NCI-H1436 (cell line): ENCODE measurements around the gene SETBP1.
A peak's percentile ranks its signal among the peaks of the same experiment; 100 is the strongest.

Experiments
- DNase-seq: peaks from one replicate; lab custom pipeline; 2025; lab: John Stamatoyannopoulos, UW

SETBP1 gene

DNA sequence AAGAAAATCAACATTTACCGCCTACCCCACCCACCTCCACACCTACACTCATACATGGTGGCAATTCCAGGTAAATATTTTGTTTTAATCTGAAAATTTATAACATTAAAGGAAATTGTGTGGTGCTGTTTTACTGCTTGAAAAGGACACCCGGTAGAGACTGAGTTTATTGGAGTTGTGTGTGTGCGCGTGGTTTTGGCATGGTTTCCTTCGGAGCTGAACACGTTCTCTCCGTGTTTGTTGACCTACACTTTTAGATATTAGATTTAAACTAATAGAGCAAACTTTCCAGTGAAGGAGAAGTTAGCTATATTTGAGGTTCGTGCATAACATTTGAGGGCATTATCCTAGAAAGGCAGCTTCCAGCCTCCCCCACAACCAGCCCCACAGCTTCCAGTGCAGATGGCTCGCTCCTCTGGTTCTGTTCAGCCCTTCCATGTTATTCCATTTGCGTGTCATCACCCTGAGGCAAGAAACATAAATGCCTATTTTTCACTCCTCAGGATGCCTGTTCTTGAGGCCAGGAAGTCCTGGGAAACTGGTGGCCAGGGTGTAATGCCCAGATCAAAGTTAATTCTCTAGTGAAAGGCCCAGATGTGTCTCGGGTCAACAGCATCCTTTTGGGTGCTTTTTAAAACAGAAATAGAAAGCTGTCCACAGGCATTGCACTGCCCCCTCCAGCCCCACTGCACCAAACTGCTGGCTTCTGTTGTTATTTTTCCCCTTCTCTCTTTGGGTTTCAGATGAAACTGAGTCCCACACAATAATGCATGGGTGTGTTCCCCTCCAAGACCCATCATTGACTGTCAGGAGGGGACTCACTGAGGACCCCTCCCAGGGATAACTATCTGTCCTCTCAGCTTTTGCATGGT is 190.2 kb downstream of the SETBP1 start:
- no peak for DNase-seq

DNA sequence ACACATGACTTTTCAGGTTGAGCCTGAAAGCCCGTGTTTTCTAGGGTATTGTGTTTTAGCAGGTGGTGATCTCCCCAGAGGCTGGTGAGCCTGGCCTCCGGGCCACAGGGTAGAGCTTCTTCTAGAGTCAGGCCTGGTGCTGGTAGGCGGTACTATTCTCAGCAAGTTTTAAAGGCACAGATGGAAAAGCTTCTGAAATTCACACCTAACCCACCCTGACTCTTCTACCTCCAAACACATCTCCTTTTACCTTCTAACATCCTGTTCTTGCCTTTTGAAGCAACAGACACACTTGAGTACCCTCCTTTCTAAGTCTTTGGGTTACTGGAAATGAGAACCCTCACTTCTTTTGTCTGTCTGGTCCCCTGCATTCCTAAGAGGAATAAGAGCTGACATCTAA is 191.1 kb downstream of the SETBP1 start:
- no peak for DNase-seq

DNA sequence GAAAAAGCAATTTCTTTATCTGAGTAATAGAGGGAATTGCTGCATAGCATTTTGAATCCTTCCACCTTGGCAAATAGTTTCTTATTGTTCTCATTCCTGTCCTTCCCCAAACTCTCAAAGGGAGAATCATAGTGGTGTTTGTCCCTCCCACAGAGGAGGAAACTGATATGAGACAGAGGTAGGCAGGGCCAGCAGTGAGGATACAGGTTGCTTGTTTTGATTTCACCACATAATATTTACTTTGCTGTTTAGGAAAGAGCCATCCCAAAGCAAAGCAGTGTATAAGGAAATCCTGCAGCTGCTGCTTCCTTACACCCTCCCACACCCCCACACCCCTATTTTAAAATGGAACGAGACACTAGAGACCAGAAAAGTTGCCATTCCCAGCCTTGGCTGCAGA is 195.3 kb downstream of the SETBP1 start:
- no peak for DNase-seq

DNA sequence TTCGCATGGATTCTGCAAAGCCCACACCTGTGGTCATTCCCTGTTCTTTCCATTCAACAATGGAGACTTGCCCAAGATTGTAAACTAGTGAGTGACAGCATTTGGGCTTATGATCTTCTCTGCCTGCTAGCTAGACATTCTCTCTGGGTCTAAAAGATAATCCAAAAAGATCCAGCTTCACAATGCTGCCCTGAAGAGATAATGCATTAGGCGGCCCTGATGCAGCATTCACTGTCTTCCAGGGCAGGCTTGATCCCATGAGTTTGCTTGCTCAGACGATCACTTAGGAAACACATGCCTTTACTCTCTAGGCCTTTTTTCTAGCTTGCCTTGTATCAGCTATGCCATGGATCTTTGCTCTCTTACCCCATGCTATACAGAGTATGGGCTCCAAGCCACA is 196.1 kb downstream of the SETBP1 start:
- no peak for DNase-seq

DNA sequence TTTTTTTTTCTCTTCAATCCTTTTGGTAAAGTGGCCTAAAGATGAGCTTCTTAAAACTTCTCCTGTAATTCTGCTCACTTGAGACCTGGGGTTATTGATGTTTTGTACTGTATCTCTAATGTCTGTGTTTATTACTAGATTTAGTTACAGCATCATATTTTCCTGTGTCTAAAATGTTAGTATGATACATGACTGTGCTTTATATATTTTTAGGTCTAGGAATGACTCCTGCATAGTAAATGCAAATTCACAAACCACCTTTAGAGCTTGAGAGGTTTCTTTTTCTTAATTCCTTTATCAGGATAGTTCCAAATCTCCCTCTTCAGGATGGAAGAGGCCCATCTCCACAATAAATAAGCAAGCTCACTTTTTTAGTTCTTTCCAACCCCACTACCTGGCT is 197.6 kb downstream of the SETBP1 start:
- no peak for DNase-seq

DNA sequence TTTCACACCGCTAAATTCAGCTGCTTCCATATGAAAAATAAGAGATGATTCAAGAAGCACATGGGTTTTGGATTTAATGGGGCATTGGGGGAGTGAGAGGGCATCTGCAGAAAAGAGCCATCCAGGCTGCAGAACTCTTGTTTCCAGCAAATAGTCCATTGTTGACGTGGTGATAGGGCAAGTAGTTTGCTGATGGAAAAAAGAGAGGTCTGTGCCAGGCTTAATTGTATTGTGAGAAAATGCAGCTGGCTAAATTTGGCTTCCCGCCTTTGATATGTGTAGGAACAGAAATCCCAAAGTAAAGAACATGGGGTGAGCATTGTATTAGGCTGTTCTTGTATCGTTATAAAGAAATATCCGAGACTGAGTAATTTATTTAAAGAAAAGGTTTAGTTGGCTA is 199.5 kb downstream of the SETBP1 start:
- DNase-seq: no peak

DNA sequence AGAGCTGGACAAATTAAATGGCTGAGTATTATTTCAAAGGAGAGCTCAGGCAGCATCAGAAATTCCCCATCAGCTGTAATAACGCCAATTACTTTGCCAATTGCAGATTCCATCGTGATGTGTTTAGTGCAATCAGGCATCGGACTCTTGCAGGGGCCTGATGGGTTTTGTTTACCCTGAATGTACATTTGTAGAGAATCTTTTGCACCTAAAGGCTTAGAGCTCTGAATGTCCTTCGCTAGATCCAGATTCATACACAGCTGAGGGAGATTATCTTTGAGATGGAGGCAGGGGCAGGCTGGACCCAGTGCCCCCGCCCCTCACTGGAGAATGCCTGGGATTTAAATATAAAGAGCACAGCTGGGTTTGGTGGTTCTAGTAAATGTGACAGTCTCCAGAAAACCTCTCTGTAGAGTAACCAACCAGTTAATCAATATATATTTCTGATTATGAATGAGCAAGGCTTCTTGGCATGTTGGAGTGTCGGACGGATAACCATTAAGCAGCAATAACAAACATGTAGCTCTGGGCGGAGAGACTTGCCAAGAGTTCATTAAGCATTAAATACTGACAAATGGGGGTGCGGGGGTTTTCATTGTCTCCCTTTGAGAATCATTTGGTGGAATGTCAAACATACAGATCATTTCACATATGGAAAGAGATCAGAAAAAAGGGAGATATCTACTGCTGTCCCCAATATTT is 200.9 kb downstream of the SETBP1 start:
- no peak for DNase-seq

DNA sequence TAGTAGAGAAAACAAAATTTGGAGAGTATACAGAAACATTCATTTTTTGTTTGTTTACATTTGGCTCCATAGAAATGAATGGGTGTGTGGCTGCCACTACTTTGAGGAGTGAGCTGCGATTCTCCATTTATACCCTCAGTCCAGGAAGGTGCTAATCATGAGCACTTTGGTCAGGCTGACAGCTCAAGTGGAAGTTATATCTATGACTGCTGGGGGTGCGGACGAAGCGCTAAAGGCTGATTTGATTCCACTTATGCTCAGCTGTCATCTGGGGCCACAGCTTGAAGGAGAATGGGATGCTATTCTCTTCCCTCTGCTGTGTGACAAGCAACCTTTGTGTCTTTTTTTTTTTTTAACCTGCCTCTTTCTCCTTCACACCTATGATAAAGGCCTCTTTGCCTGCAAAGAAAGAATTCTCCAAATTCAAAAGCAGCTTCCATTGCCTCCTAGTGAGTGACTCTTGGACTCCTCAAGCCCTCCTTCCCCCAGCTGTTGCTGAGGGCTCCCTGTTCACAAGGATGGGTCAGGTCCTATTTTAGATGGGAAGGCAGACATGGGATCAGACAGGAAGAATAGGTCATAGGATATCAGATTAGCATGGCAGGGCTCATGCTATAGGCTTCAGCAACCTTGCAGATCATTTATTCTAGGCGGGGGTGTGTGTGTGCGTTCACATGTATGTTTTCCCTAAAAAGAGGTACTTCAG is 201.6 kb downstream of the SETBP1 start:
- no peak for DNase-seq

DNA sequence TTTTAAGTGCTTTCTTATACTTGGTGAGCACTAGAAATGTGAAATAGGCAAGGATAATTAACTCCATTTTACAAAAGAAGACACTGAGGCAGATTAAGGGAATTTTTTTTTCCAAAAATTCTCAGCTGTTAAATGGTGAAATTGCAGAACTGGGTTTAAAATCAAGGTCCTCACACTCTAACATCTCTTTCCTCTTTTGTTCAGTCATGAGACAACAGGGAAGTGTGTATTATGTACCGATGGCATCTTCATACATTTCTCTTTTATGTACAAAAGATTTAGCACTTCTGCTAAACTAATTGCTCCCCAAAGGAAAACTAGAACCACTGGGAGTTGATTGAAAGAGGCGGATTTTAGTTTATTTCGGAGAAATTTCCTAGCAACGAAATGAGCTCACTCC is 203.0 kb downstream of the SETBP1 start:
- DNase-seq: no peak

DNA sequence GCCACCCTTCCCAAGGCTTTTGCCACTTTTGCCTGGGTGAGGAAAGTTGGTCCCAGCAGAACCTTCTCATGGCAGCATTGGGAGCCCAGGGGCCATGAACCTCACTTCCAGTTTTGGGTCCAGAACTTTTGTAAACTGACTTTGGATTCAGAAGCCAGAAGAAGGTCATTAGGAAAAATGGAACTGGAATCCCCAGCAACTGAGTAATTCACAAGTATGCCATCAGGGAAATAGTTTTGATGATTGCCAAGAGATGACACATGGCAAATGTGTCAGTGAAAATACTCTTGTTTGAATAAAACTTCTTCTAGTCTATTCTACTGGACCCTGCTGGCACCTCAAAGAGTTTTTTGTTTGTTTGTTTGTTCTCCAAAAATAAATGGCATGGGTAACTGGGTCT is 203.7 kb downstream of the SETBP1 start:
- no peak for DNase-seq

DNA sequence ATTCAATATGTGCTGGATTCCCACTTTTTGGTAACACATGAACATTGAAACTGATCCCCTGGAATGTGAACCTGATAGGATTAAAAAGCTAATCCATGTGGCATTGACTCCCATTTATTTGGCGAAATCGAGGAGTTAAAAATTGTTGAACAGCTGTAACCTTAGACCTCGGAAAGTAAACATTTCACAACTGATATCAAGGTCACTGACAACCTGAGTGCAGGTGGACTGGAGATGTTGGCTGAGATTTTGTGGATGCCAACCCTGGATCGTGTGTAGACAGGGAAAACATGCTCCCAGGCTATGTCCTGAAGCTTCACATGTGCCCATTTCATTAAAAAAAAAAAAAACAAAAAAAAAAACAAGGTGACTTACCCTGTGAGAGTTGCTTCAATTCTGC is 204.8 kb downstream of the SETBP1 start:
- no peak for DNase-seq

DNA sequence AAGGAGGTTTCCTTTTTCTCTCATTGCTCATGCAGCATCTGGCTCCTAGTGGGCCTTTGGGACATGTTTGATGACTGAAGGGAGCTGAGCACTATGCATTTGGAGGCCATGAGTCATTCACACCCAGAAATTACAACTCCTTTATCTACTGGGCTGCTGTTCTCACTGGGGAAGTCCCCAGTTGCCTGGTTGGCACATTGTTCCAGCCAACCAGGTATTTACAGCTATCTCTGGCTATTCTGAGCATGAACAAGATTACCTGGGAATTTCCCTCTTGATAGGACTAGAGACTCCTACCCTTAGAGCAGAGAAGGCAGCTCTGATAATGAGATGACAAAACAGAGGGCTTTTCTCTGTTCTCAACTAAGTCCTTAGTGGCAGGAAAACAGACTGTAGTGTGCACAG is 206.5 kb downstream of the SETBP1 start:
- peak; percentile 54 for DNase-seq

DNA sequence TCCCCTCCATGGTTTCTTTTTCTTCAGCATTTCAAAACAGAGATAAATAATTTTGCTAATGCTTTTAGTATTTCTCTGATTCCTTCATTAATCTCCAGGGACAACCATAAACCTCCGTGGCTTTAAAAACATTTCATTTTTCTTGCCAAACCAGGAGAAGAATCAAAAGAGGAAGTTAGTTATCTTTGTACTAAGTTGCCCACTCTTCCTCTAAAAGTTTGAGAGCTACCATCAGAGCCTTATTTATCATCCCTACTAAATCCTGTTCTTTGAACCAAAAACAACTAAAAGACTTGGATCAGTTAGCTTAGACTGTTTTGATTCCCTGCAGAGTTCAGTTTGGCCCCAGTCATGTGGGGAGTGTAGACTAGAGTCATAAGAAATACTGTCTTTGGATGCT is 208.4 kb downstream of the SETBP1 start:
- no peak for DNase-seq

DNA sequence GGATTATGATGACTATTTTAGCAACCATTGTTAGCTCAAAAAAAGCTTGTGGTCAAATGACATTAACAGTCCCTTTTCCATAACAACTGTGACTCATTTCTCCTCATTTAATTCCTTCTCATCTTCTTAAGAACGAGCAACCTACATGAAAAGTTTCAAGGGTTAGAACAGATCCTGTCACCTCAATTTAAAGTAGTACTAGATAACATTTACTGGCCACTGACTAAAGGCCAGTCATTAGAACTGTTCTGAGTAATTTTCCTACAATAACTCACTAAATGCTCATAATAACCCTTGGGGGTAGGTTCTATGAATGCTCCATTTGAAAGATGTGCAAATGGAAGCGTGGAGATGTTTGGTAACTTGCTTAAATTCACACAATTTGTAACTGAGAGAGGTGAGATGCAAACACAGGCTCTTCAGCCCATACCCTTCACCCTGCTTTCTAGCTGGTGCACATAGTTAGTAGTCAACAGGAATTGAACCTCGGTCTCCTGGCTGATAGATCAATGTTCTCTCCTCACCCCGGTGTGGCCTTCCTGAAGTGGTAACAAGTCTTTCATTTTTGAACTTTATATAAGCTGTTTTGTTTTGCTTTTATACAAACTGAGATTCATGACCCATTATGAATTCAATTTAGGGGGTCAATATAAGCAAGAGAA is 212.5 kb downstream of the SETBP1 start:
- DNase-seq: no peak

DNA sequence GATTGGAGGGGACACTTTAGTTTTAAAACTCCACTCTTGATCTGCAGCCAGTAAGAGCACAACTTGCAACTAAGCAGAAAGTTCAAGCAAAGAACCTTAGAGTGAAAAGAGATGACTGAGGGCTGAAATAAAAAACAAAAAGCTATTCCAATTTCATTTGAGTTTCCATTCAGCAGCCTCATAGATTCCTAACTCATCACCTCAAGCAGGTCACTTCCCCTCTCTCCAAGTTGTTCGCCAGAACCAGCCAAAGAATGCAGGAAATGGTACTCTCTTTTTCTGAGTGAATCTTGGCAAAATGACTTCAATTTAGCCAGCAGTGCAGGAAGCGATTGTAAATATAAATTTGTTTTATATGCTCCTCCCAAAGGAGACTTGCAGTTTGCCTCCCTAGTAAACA is 213.3 kb downstream of the SETBP1 start:
- DNase-seq: no peak

DNA sequence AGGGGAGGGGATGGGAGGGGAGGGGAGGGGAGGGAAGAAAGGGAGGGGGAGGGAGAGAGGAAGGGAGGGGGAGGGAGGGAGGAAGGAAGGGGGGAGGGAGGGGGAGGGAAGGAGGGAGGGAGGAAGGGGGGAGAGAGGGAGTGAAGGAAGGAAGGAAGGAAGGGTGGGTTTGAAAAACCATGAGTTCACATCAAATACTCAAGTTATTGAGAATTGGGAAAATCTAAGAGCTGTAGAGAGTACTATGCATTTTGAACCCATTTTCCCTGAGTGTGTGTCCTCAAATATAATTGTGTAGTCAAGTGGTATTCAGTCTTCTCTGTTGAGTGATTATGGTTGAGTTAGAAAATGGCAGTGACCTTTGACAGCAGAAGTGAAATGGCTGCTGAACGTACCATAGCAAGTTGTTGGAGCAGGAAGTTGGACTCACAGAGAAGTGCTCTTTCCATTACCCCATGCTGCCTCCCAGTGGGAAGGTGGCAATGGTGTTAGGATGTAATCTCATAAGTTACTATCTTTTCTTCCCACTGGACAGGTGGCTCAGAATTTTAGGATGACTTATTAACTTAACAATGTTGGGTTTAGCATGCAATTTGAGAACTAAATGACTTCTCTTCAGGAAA is 214.6 kb downstream of the SETBP1 start:
- peak; percentile 5 for DNase-seq

DNA sequence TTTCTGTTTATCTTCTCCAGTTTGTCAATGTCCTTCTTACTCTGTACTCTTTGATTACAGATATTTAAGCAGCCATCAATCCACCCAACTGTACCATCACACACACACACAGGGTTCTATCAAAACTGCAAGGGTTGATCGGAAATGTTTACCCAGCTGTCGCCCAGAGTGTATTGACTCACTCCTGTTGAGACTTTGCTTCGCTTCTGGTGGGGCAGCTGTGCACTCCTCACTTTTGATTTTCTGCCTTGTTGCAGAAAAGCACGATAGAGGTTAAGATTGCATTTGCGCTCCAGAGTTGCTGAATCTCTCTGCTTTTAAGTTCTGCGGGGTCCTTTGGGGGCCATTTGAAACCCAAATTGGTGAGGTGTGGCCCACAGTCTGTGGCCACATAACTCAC is 216.2 kb downstream of the SETBP1 start:
- DNase-seq: peak; percentile 15

DNA sequence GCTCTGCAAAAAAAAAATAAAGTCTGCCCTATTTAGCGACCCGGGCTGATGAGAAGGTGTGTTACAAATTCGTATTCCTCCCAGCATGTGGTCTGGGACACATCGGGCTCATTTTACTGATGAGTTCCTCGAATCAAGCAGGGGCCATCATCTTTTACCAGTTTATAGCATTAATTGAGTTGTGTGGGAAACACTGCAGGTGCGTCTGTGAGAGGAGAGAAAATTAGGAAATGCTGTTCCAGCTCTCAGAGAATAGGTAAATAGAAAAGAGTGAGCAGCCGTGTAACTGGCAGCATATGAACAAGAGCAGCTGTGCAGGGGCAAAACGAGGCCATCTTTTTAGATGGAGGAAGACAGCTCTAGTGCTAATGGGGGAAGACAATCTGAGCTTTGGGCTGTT is 216.7 kb downstream of the SETBP1 start:
- peak; percentile 7 for DNase-seq

DNA sequence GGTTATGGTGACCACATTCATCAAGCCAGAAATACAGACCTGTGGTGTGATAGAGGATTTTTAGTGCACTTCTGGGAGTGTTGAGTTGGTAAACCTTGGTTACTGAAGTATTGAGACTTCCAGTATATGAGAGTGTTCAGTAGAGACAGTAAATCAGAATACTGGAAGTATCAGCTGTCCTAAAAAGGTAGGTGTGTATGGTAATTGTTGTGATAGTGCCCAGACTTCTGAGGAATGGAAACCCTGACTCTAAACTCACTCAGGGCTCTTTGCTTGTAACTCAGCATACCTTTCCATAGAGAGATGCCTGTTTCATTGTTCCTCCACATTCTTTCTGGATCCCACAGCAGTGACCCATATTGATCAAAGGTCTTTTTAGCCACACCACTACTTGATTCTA is 217.1 kb downstream of the SETBP1 start:
- DNase-seq: no peak

DNA sequence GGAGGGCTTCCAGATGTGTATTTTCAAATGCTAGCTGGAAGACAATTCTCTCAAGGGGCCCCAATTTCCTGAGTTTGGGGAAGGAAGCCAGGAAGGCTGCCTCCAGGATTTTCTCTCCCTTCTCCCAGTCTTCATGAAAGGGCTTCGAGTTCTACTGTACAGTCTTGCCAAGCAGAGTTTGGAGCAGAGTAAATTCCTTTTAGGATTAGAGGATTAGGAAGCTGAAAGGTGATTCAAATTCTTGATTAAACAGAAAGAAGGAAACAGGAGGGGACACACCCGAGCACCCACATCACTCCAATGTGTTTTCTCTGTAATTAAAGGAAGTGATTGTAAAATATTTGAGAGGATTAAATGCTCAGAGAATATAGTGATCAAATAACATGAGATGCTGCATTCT is 217.8 kb downstream of the SETBP1 start:
- no peak for DNase-seq

DNA sequence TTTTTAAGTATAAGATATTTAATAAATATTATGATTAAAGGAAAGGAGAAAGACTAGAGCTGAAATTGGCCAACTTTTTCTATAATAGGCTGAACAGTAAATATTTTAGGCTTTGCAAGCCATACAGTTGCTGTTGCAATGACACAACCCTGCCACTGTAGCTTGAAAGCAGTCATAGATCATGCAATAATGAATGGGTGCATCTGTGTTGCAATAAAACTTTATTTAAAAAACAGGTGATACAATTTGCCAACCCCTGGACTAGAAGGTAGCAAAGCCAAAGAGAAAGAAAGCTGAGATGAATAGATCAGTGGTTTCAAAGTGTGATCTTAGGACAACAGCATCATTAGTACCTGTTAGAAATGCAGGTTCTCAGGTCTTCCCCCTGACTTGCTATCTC is 219.1 kb downstream of the SETBP1 start:
- no peak for DNase-seq

DNA sequence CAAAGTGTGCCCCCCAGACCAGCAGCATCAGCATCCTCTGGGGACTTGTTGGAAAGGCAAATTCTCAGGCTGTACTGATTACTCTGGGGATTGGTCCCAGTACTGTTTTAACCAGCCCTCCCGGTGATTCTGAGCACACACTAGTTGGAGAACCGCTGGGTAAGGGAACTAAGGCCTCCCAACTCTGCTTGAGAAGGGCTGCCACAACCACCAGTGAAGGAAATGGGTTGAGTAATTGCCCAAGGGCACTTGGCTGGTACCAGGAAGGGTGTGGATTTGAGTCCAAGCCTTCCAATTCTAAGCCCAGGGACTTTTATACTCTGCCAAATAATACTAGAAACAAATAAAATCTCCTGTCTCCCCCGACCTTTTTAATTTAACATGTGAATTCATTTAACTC is 219.9 kb downstream of the SETBP1 start:
- no peak for DNase-seq
